GM21528 (cell line): Measurements from ENCODE around the gene CHCHD6.

Experiments
- ATAC-seq: cut with Tn5 transposase; IDR thresholded peaks from one replicate; pipeline ENCODE4 v1.9.1; 2021; ENCODE audit warnings: mild to moderate bottlenecking, moderate library complexity; ENCODE audit not compliant: unreplicated experiment, low FRiP score

The CHCHD6 gene

DNA sequence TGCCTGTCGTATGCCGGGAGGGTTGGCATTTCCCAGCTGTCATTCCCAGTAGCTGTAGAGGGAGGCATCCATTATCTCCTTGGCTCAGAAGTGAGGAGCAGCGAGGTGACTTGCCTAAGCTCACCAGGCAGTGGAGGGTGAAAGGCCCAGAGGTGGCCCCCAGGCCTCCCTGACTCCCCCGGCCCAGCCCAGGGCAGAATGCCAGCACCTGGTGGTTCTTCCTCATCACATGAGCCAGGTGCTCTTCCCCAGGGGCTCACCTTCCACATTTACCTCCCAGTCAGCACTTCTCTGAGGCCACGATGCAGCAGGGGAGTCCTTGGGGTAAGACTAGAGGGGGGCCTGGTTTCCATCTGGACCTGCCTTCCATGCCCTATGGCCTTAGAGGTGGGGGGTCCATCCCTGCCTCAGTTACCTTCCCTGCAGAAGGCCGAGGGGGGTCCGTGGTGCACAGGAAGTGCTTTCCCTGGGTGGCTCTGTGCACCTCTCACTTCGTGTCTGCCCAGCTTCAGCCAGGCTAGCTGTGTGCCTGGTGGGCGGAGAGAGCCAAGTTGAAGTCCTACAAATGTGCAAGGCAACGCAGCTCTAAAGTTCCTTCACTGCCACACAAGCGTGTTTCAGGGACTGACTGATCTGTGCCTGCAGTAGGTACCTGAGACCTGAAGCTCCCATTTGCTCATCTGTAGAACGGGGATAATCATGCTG, 208.6 kb downstream of the CHCHD6 start:
- no peak for ATAC-seq

DNA sequence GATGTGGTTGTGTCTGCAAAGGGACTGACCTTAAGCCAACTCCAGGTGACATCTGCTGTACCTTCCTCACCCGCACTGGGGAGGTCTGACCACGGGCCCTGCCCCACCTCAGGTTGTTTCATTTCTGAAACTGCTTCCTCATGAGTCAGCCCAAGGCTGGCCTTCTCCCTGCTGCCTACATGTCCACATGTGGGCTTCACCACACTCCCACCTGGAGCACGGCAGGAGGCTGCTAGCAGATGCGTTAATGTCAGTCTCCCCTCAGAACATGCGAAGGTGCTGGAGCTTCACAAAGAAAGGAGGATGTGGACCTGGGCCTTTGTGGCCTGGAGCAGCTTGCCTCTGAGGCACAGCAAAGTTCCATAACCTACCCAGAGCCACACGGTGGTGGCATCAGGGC, 209.5 kb downstream of the CHCHD6 start:
- no peak for ATAC-seq

DNA sequence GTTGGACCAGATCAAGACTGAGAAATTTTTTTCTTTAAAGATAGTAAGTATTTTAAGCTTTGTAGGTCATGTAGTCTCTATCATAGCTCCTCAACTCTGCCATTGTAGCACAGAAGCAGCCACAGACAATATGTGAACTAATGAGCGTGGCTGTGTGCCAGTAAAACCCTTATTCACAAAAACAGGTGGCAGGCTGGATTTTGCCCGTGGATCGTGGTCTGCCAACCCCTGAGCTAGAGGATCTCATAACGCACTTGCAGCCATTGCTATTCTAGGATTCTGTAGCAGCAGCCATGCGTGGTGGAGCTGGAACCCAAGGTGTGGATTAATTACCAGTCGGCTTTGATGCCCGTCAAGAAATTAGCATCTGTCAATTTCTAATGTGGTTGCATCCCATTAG, 210.2 kb downstream of the CHCHD6 start:
- no peak for ATAC-seq

DNA sequence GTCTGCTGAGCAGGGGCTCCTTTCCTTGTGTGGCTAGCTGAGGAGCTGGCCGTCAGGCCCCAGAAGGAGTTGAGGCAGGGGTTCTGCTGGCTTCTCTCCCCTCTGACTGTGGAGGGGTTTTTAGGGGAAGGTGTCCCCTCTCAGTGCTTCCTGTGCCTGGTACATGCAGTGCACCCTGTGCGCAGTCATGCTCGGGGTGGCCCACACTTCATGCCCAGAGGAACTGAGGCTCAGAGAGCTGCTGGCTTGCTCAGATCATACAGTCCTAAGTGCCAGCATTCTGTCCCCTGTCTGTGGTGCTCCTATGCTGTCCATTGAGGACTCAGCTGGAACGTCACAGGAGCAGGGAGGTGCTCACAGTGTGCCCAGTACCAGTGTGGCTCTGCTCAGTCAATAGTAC, 211.0 kb downstream of the CHCHD6 start:
- no peak for ATAC-seq

DNA sequence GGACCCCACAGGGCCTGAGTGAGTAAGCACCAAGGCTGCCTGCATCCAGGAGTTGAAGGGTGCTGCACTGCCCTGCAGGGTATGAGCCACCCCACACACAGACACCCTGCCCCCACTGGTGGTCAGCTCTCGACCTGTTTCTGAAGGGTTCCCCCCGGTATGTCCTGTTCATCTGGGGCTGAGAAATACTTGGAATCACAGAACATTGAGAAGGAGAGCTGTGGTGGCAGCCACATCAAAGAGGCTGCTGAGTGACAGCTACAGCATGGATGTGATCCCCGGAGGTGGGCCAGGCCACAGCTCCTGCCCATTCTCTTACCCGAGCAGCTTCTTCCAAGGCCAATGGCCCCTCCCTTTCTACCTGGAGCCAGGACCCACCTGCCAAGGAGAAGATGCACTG, 212.5 kb downstream of the CHCHD6 start:
- ATAC-seq = no peak

DNA sequence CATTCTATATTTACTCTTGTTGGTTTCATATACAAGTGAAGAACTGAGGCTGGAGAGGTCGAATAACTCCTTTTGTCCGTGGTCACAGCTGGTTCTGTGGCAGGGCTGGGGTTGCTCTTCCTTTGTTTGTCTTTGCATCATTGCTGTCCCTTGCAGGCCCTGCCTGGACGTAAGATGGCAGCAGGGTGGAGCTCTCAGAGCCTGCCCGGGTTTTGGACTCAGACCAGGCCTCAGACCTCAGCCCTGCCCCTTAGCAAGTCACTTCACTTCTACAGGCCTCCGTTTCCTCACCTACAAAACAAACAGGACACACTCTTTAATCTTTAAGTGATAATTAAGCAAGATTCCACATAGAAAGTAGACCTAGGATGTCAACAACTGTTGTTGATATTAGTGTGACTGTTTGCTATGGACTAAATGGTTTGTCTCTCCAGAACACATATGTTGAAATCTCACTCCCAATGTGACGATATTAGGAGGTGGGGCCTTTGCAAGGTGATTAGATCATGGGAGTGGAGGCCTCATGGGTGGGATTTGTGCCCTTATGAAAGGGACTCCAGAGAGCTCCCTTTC, 213.3 kb downstream of the CHCHD6 start:
- ATAC-seq = no peak

DNA sequence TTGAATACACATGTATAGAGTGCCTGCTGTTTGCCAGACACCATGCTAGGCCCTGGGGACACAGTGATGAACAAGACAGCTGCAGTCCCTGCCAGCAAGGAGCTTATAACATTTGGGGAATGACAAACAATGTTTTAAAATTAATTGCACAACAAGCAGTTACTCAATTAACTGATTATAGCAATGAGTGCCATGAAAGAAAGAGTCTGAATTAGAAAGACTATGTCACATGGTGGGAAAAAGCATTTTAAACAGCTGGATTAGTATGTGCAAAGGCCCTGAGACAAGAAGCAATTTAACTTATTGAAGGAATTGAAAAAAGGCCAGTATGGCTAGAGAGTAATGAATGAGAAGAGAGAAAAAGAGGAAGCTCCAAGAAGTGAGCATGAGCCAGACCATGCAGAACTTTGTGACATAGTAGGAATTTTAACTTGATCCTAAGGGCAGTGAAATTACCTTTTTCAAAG, 214.3 kb downstream of the CHCHD6 start:
- no peak for ATAC-seq

DNA sequence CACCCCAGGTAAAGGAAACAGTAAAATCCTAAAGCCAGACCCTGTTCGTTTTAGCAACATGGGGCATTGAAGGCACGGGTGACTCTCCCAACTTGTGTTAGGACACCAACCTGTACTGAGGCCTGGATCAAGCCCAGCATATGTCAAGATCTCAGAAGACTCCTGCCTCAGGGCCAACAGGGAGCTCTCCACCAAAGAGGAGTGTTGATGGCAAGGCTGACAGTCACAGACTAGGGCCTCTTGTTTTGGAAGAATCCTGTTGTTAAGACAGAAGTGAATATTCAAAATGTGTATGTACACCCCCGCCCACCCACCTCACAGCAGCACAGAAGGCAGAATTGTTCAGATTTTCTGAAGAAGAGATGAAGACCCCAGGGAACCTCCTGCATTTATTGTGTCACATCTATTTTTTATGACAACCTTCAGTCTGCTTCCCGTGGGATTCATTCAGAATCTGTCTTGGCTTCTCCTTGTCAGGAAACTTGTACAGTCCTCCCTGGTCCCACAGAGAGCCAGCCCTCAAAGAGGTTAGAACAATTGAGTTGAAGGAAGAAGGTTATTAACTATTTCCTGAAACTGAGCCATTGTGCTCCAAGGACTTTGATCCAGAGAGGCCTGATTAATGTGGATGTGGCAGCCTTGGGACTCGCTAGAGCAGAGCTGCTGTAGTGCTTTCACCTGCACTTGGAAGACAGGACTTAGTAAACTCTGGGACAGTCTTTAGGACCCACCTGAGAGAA, 217.2 kb downstream of the CHCHD6 start:
- ATAC-seq = no peak

DNA sequence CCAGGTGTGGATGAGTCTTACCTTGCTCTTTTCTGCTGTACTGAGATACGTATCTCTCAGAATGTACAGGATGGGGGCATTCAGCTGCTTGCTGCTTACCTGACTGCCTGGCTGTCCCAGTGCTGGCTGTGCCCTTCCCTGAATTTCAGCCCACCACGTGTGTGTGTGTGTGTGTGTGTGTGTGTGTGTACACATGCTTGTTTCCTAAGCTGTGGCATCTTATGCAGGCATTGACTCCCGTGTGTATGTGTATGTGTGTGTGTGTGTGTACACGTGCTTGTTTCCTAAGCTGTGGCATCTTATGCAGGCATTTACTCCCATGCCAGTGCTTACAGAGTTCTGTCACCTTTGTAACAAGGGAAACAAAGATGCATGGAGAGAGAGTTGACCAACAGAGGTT, 218.4 kb downstream of the CHCHD6 start:
- ATAC-seq = no peak

DNA sequence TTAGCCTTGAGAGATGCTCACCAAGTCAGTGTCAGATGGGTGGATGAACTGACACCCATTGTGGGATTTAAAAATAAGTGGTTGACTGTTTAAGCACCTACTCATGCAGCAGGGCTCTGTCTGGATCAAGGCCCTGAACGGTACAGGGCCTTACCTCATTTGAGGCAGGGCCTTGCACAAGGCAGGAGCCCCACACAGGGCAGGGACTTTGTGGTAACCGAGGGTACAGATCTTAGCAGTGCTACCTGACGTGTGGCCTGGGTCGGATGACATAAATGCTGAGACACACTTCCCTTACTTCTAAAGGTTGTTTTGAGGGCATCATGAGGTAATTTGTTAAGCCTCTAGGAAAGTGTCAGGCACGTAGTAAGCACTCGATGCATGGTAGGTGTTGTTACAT, 219.4 kb downstream of the CHCHD6 start:
- no peak for ATAC-seq

DNA sequence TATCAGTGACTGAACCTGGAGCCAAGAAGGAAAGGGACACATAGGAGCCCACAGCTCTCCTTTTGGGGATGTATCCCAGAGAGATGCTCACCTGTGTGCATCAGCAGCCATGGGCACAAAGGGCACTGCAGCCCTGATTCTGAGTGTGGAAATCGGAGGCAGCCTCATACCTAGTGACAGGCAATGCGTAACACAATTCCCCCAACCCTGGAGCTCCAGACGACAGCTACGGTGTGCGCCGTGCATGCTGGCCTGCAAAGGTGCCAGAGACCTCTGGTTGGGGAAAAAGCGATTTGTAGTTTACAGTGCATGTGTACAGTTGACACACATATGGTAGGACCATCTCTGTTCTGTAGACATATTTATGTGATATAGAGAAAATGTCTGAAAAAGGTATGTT, 219.9 kb downstream of the CHCHD6 start:
- ATAC-seq = no peak

DNA sequence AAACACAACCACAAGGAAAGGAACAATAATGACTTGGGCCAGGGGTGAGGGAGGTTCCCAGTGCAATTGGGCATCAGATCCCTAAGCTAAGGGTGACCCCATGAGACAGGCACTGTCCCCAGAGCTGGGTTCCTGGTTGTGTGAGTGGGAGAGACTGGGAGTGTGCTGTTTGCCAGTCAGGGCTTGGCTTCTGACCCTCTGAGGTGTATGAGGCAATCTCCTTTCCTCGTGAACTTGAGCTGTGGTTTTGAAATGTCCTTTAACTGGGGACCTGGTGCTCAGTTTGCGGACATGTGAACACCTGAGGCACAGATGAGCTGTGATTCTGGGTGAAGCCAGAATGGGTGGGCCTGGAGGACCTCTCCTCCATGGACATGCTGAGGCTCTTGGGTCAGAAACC, 220.4 kb downstream of the CHCHD6 start:
- no peak for ATAC-seq

DNA sequence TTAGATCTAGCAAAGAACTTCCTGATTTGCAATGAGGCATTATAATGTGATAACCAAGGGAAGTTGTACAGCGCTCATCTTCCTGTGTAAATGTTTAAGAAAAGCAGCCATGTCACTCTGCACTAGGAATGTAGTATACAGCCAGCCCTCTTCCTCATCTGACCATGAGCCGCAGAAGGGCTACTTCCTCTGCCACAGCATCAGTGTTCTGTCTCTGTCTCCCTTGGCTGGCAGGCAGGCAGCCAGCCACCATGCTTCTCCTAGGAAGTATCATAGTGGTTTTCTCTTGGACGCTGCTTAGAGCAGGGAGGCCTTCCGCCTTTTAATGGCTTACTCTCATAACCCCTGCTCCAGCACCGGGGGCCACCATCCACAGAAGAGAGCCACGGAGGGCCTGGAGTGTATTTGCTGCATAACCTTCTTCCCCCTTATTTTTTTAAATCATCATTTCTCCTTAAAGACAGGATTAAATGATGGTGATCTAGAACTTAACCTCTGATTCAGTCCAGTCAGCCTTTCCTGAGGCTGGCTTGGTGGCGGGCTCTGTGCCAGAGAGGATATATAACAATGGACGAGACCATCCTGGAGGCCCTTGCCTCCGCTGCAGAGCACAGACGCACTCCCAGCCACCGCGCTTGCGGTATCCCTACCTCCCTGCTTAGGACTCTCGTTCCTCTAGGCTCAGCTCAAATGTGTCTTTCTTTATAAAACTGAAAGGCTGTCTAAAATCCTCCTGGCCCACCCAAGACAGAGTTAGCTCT, 221.6 kb downstream of the CHCHD6 start:
- ATAC-seq = no peak

DNA sequence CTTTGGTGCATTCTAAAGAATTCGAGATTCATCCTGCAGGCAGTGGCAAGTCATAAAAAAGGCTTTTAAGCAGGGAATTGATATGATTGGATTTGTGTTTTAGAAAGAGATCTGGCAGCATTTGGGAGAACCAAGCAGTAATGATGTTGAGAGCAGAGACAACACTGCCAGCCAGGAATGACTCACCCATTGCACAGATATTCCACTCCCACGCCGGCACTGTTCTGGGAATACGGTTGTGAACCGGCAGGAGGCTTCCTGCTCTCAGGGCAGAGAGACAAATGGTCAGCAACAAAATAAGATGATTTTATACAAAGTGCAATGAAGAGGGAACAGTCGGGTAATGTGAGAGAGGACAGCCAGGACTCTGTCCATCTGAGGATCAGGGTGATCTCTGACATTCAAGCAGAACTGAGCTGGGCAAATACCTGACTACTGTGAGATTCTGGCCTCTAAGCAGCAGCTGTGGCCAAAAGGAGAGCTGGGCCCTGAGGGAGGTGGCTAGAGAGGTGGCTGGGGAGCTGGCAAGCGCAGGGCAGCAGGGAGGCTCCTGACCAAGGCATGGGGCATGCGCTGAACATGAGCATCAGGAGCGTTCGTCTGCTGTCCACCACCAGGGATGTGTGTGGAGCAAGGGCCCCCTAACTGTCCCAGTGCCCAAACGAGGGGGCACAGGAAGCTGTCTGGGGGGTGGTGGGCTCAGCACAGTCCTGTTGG, 222.8 kb downstream of the CHCHD6 start:
- no peak for ATAC-seq

DNA sequence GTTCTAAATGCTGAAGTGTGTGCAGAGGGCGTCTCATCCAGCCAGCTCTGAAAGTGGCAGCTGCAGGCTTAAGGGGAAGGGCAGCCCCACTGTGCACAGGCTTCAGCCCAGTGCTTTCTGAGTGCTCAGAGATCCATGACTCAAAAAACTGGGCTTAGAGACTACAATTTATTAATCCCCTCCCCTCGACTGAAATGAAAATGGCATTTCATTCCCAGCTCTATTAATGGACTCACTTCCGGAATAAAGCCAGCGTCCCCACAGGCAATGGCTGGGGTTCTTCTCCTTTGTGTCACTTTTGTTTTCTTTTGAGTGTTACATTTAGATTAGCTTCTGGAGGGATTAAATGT, 223.3 kb downstream of the CHCHD6 start:
- ATAC-seq = no peak

DNA sequence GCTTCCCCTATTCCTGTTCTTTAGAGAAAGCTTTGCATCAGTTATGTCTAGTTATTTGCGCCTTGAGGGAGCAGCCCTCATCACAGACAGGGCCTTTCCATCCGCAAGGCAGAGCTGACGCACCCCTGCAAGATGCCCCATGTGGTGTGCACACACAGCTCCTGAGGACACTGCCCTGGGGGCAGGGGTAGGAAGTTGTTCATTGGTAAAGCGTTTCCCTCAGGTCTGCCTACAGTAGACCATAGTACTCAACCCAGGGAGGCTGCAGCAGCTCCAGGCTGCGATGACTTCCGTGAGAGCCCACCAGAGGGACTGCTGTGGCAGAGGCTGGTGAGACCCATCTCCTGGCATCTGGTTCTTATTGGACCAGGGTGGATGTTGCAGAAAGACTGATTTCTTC, 223.8 kb downstream of the CHCHD6 start:
- ATAC-seq = no peak

DNA sequence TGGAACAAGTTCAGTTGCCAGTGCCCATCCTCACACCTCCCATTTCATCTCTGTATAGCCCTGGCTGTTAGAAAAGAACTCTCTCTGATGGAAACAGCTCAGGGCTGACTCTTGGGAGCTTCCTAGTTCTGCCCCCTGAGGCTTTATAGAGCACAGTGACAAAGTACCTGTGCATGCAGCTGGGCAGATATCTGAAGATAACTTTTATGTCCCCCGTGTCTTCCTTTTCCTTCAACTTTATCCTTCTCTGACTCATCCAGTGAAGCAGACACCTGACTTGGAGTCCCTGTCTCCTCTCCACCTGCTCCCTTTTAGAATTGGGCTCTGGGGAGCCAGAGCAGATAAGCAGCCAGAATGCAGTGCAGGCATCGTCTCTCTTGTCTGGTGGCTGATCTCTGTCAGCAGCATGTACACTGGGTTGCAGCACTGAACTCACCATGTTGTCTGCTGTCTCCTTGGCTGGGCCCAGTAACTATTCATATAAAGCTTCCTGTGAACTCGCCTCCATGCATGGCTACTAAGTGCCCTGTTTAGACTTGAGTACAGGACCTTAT, 225.0 kb downstream of the CHCHD6 start:
- ATAC-seq = no peak

DNA sequence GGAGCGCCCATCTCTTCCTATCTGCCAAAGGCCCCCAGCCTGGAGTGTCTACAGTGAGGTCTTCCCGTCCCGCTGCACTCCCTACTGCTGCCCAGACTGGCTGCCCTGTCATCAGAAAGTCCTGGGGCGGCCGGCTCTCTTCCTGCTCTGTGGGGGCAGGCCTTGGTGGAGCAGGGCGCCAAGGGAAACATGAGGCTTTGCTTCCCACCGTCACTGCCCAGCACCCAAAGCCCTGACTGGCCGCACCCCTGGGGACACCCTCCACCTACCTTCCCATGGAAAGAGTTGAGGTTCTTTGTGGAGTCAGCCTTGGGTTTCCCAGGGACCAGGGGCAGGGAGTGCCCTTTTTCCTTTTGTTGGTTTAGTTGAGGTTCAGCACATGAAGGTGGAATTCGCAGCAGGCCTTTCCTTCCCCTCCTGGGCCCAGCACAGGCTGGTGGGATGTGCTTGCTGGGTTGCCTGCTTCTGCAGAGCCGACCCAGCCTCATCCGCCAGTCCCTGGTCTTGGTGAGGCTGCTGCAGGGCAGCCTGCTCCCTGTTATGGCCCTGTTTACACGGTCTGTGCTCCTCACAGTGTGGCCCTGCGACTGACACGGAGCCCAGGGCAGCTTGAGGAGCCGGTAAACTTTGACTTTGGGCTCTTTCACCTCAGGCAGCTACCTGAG, 227.0 kb downstream of the CHCHD6 start:
- no peak for ATAC-seq

DNA sequence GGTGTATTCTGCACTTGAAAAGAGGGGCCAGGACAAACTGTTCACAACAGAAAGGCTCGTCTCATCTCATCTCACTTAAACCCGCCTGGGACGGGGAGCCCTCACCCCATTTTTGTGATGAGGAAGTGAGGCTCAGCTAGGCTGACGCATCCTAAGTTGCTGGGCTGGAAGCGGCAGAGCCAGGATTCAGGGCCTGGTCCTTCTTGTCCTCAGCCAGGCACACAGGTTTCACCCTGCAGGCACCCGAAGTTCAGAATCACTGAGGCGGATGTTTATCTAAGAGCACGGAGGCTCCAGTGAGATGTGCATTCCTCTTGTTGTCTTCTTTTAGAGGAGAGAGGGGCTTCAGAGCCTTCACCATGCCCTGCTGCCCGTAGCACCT, 227.8 kb downstream of the CHCHD6 start:
- ATAC-seq = no peak
